ENCODE results near the gene TNFSF10.

- no peak for TF ChIP-seq CTCF (IDR thresholded peaks at IDR 0.05)
- no peak for TF ChIP-seq POLR2A (IDR thresholded peaks at IDR 0.05)
Measured at GRCh38 chr3:172514678-172515077, 8.6 kb downstream of the TNFSF10 start.

Measured in adrenal gland (tissue), 5 donors.